Ovary (tissue), 9 donors: ENCODE results near the gene CPEB4. TPM values are rescaled to one million over a fixed set of nuclear protein-coding genes. Genes with fewer than 3 reads are reported as not detected.

Experiments
- DNase-seq, 5 donors: peaks; one replicate each; pipeline ENCODE4 v3.0.0-alpha.2; 2019 to 2020
- H3K27ac ChIP-seq, 2 donors: fragments of 200-600 bp; one replicate each; pipeline versions ENCODE4 v1.5.1 to v1.8.0; 2019 to 2022
- H3K27me3 ChIP-seq: fragments of 200-600 bp; one replicate; pipeline ENCODE4 v1.8.0; 2022
- H3K36me3 ChIP-seq: fragments of 200-600 bp; sonication (generic); one replicate; pipeline ENCODE4 v1.5.1; 2019
- H3K4me1 ChIP-seq: one replicate; pipeline ENCODE4 v1.8.1; 2013; ENCODE audit warnings: mild to moderate bottlenecking, moderate library complexity; ENCODE audit not compliant: insufficient read depth
- H3K4me3 ChIP-seq: fragments of 200-600 bp; sonication (generic); one replicate; pipeline ENCODE4 v1.5.1; 2017
- H3K9me3 ChIP-seq, 2 donors: fragments of 200-600 bp in 1 of 2; sonication (generic) in 1 of 2; one replicate each; pipeline versions ENCODE4 v1.5.1 to v1.8.1; 2013 to 2019; ENCODE audit warnings: mild to moderate bottlenecking in 1 of 2, moderate library complexity in 1 of 2
- CTCF ChIP-seq, 3 donors: fragments of 450-650 bp in 2 of 3; fragments of 200-600 bp in 1 of 3; IDR thresholded peaks; one replicate each; pipeline versions ENCODE4 v1.5.1 to v1.8.0; 2016 to 2022; ENCODE audit warnings: antibody characterized with exemption in 3 of 3, mild to moderate bottlenecking in 1 of 3
- EP300 ChIP-seq: sonication (generic); formaldehyde crosslinking; IDR thresholded peaks from one replicate; pipeline ENCODE4 v1.6.1; 2017; ENCODE audit warnings: antibody characterized with exemption
- POLR2A ChIP-seq: fragments of 450-650 bp; IDR thresholded peaks from one replicate; pipeline ENCODE4 v1.6.1; 2017; ENCODE audit warnings: antibody characterized with exemption, mild to moderate bottlenecking, moderate library complexity
- WGBS, 3 donors: extraction: QIAGEN DNeasy Blood & Tissue Kit in 1 of 3; methylation state at CpG; one replicate each; pipeline versions ENCODE4 v1.1.5 to v1.1.7; 2013 to 2017; 5-methylcytosine and 5-hydroxymethylcytosine counted together
- intact Hi-C, 4 donors: fragments of 100-400 bp; cut with DNase I; formaldehyde crosslinking; loops; one replicate each; pipeline versions ENCODE4 v1.11.0 to v1.15.1; 2022 to 2023
- polyA plus RNA-seq, 2 donors: library from polyadenylated mRNA; stranded (reverse); fragments of 200-250 nt in 1 of 2; fragments of 350-450 nt in 1 of 2; fragmentation: Illumina TruSeq in 1 of 2; extraction: RNeasy Lipid Tissue Mini Kit (QIAGEN cat#74804) in 1 of 2; gene quantifications; one replicate each; pipeline ENCODE4 v1.2.3, GENCODE V29; 2013 to 2014
- total RNA-seq, 7 donors: library from RNA; depleted of rRNA in 2 of 7; stranded (reverse); fragments of >200 nt in 2 of 7; fragmentation: NEBNext Ultra II Directional in 3 of 7; extraction: Animal tissue kit (Norgen Biotek cat#: 25700) in 3 of 7; gene quantifications; one replicate each; pipeline versions ENCODE4 v1.1.0 to v1.2.4, GENCODE V29; 2016 to 2023
- donor health status: DM: no; HTN: no; CAD: no; lungs with moderate emphysema.
- donor health status: DM: no; HTN: no; CAD: no.
- donor health status: Bipolar disorder and iron deficiency.
- donor health status: DM: yes; HTN: yes; CAD: no.
- donor health status: DM: no; HTN: no; CAD: no.
- donor health status: DM: yes; HTN: yes; CAD: no.

CPEB4 gene
- total and polyA plus RNA-seq, 9 donors, result 7.2 to 50.1 (median 23.2) TPM

- TF ChIP-seq EP300 (no peak), POLR2A (no peak), CTCF (IDR thresholded peaks at IDR 0.05) (no peak)
- Histone ChIP-seq H3K4me1 (no peaks in the 10 kb centered on the region), H3K9me3 (no peaks in the 10 kb centered on the region), H3K36me3 (no peaks in the 10 kb centered on the region), H3K27ac (no peak within 1 kb of the TSS), H3K27me3 (no peaks in the 10 kb centered on the region), H3K4me3 (no peak within 1 kb of the TSS)
- 93 to 95% (median 93%) methylated on average over 25 to 51 of the region's 51 CpGs for WGBS, 3 donors
- intact Hi-C loops, result no loop called here
- DNase-seq, result no peak
These were observed 100.6 kb downstream of the CPEB4 start, which contains the start of gene C5orf47 for GRCh38 chr5:173988554-173989431. C5orf47 (plus strand) TSS chr5:173989170; CDS start chr5:173989264, 94 bp downstream.

- intact Hi-C loops, result no loop called here
- no peak overlapping the region for H3K27ac ChIP-seq
- 94 to 96% (median 95%) methylated on average over 40 to 41 of the region's 41 CpGs for WGBS, 3 donors
These were observed 101.4 kb downstream of the CPEB4 start for GRCh38 chr5:173989432-173990082.

GRCh38 chr5:173997331-173997730, 109.2 kb downstream of the CPEB4 start:
- Histone ChIP-seq H3K9me3 (no peaks in the 10 kb centered on the region), H3K27ac (no peak overlapping the region), H3K27me3 (no peaks in the 10 kb centered on the region), H3K4me1 (no peaks in the 10 kb centered on the region), H3K36me3 (no peaks in the 10 kb centered on the region), H3K4me3 (no peak overlapping the region)
- TF ChIP-seq CTCF (IDR thresholded peaks at IDR 0.05), result no peak
- no peak for TF ChIP-seq EP300
- TF ChIP-seq POLR2A, result no peak
- WGBS, 3 donors, result 76 to 82% (median 77%) methylated on average over 4 of the region's 4 CpGs
- intact Hi-C loops, result no loop called here
- DNase-seq, result no peak

More at GRCh38 chr5:173989432-173990082, 101.4 kb downstream of the CPEB4 start:
- H3K36me3 ChIP-seq, result no peaks in the 10 kb centered on the region
- H3K9me3 ChIP-seq, result no peaks in the 10 kb centered on the region
- no peak for DNase-seq
- no peak overlapping the region for H3K4me3 ChIP-seq
- TF ChIP-seq EP300 (no peak), CTCF (IDR thresholded peaks at IDR 0.05) (no peak), POLR2A (no peak)
- no peaks in the 10 kb centered on the region for H3K27me3 ChIP-seq
- no peaks in the 10 kb centered on the region for H3K4me1 ChIP-seq

GRCh38 chr5:173998531-173998930, 110.4 kb downstream of the CPEB4 start:
- no peaks in the 10 kb centered on the region for H3K36me3 ChIP-seq
- intact Hi-C loops, result no loop called here
- H3K4me3 ChIP-seq, result no peak overlapping the region
- H3K9me3 ChIP-seq, result no peaks in the 10 kb centered on the region
- no peak for DNase-seq
- 46 to 66% (median 53%) methylated on average over 4 of the region's 4 CpGs for WGBS, 3 donors
- no peaks in the 10 kb centered on the region for H3K4me1 ChIP-seq
- no peak overlapping the region for H3K27ac ChIP-seq
- no peaks in the 10 kb centered on the region for H3K27me3 ChIP-seq
- TF ChIP-seq EP300 (no peak), POLR2A (no peak), CTCF (IDR thresholded peaks at IDR 0.05) (no peak)
